ENCODE results near the gene NDUFAF8. TPM values are rescaled to one million over a fixed set of nuclear protein-coding genes. Genes with fewer than 3 reads are reported as not detected.

The NDUFAF8 gene
- total and polyA plus RNA-seq, 2 experiments from 2014 or later: 53.1 to 136 TPM

DNA sequence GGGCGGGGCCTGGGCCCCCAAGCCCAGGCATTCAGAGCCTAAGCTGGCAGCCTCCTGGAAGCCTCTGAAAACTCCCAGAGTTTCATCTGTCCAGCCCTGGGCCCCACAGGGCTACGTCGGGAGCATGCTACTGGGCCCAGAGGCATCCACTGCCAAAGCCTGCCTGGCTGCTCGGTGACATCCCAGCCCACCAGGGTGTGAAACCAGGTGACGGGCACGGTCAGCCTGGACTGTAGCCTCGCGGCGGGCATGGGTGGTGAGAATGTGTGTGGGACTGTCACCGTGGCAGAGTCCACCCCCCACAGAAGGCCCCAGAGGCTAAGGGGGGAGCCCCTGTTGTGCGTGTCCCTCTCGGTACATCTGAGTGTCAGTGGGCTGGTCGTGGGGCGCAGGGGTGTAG is 47.5 kb upstream of the NDUFAF8 start:
- Histone ChIP-seq H3K4me3 (no peak overlapping the region), H3K4me1 (ENCODE audit: insufficient read depth) (no peaks in the 10 kb centered on the region), H3K36me3 (ENCODE audit: low read depth) (no peaks in the 10 kb centered on the region), H3K27ac (no peak overlapping the region), H4K20me1 (ENCODE audit: insufficient read depth) (no peaks in the 10 kb centered on the region), H2AFZ (no peak overlapping the region), H3K4me2 (ENCODE audit: unreplicated experiment) (no peak overlapping the region), H3K9ac (no peak overlapping the region), H3K9me2 (ENCODE audit: insufficient read depth) (no peaks in the 10 kb centered on the region), H3K27me3 (replicated peaks; ENCODE audit: insufficient read depth) (no peaks in the 10 kb centered on the region), H3F3A (ENCODE audit: insufficient read depth) (no peaks in the 10 kb centered on the region), H3K79me2 (ENCODE audit: insufficient read depth) (no peaks in the 10 kb centered on the region), H3K9me3 (ENCODE audit: low read depth) (no peaks in the 10 kb centered on the region)
- WGBS, 2 experiments (ENCODE audit: low coverage in 1 of 2, low lambda C conversion rate in 2 of 2, missing lambda C conversion rate in 2 of 2): 91 to 94% methylated on average over 9 to 14 of the region's 14 CpGs
- in situ Hi-C loops (cut with MboI): no loop called here
- TF ChIP-seq EZH2phosphoT487 (IDR thresholded peaks at IDR 0.05; ENCODE audit: insufficient read depth, low read depth) (no peak), EZH2 (IDR thresholded peaks at IDR 0.05; ENCODE audit: insufficient read depth, poor library complexity, severe bottlenecking) (no peak)
- no peak for DNase-seq

- 86 to 87% methylated on average over 25 to 34 of the region's 34 CpGs for WGBS, 2 experiments (ENCODE audit: low coverage in 1 of 2, low lambda C conversion rate in 2 of 2, missing lambda C conversion rate in 2 of 2)
- no peaks in the 10 kb centered on the region for H3F3A ChIP-seq (ENCODE audit: insufficient read depth)
- no peaks in the 10 kb centered on the region for H3K36me3 ChIP-seq (ENCODE audit: low read depth)
- no peak overlapping the region for H2AFZ ChIP-seq
- no peak overlapping the region for H3K4me3 ChIP-seq
- H4K20me1 ChIP-seq (ENCODE audit: insufficient read depth): no peaks in the 10 kb centered on the region
- H3K79me2 ChIP-seq (ENCODE audit: insufficient read depth): no peaks in the 10 kb centered on the region
- H3K9me3 ChIP-seq (ENCODE audit: low read depth): no peaks in the 10 kb centered on the region
- H3K9me2 ChIP-seq (ENCODE audit: insufficient read depth): no peaks in the 10 kb centered on the region
- DNase-seq: no peak
- no peak overlapping the region for H3K9ac ChIP-seq
- H3K4me1 ChIP-seq (ENCODE audit: insufficient read depth): no peaks in the 10 kb centered on the region
- no peaks in the 10 kb centered on the region for H3K27me3 ChIP-seq (replicated peaks; ENCODE audit: insufficient read depth)
- no peak for TF ChIP-seq EZH2phosphoT487 (IDR thresholded peaks at IDR 0.05; ENCODE audit: insufficient read depth, low read depth)
- no peak for TF ChIP-seq EZH2 (IDR thresholded peaks at IDR 0.05; ENCODE audit: insufficient read depth, poor library complexity, severe bottlenecking)
- in situ Hi-C loops (cut with MboI): no loop called here
- no peak overlapping the region for H3K4me2 ChIP-seq (ENCODE audit: unreplicated experiment)
- no peak overlapping the region for H3K27ac ChIP-seq
Measured at GRCh38 chr17:81192386-81193050, 46.6 kb upstream of the NDUFAF8 start.

- no peak overlapping the region for H3K4me3 ChIP-seq
- in situ Hi-C loops (cut with MboI): no loop called here
- H3K27me3 ChIP-seq (replicated peaks; ENCODE audit: insufficient read depth): no peaks in the 10 kb centered on the region
- 84 to 88% methylated on average over 17 of the region's 17 CpGs for WGBS, 2 experiments (ENCODE audit: low coverage in 1 of 2, low lambda C conversion rate in 2 of 2, missing lambda C conversion rate in 2 of 2)
- no peak overlapping the region for H2AFZ ChIP-seq
- no peak overlapping the region for H3K27ac ChIP-seq
- H3K9ac ChIP-seq: no peak overlapping the region
- H3K9me2 ChIP-seq (ENCODE audit: insufficient read depth): no peaks in the 10 kb centered on the region
- no peak for DNase-seq
- no peaks in the 10 kb centered on the region for H3K4me1 ChIP-seq (ENCODE audit: insufficient read depth)
- no peaks in the 10 kb centered on the region for H3K79me2 ChIP-seq (ENCODE audit: insufficient read depth)
- H3K9me3 ChIP-seq (ENCODE audit: low read depth): no peaks in the 10 kb centered on the region
- H3K4me2 ChIP-seq (ENCODE audit: unreplicated experiment): no peak overlapping the region
- no peaks in the 10 kb centered on the region for H3K36me3 ChIP-seq (ENCODE audit: low read depth)
- TF ChIP-seq EZH2phosphoT487 (IDR thresholded peaks at IDR 0.05; ENCODE audit: insufficient read depth, low read depth): no peak
- no peak for TF ChIP-seq EZH2 (IDR thresholded peaks at IDR 0.05; ENCODE audit: insufficient read depth, poor library complexity, severe bottlenecking)
- no peaks in the 10 kb centered on the region for H3F3A ChIP-seq (ENCODE audit: insufficient read depth)
- H4K20me1 ChIP-seq (ENCODE audit: insufficient read depth): no peaks in the 10 kb centered on the region
Measured at GRCh38 chr17:81193051-81193410, 46.1 kb upstream of the NDUFAF8 start.

DNA sequence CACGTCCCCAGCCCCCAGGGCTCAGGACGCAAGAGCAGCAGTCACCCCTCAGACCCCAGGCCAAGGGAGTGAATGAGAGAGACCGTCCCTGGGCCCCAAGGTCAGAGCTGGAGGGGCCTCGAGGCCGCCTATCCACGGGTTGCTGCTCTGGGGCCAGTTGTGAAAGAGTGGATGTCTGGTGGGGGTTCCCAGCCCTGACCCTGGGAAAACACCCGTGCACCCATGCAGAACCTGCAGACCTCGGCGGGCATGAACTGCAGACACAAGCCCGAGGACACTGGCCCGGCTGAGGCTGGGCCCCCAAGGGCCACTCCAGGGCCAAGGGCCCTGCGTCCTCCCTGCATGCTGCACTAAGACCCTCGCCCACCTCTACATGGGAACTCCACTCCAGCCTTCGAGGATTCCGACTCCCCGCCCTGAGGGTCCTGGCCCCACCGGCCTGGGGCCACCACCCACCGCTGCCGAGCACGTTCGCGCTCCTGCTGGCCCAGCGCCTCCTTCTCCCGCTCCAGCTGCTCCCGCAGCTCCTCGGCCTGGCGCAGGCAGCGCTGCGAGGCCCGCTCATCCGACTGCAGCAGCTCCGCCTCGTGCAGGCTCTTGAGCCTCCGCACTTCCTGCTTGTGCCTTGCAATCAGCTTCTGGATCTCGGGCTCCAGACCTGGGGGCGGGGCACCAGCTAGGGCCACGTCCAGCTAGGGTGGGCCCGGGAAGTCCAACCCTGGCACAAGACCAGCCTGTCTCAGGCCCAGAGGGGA is 45.5 kb upstream of the NDUFAF8 start:
- Histone ChIP-seq H3F3A (ENCODE audit: insufficient read depth) (no peaks in the 10 kb centered on the region), H3K27me3 (replicated peaks; ENCODE audit: insufficient read depth) (no peaks in the 10 kb centered on the region), H3K79me2 (ENCODE audit: insufficient read depth) (no peaks in the 10 kb centered on the region), H3K9me3 (ENCODE audit: low read depth) (no peaks in the 10 kb centered on the region), H3K4me3 (no peak overlapping the region), H3K9ac (no peak overlapping the region), H3K9me2 (ENCODE audit: insufficient read depth) (no peaks in the 10 kb centered on the region), H3K27ac (no peak overlapping the region), H4K20me1 (ENCODE audit: insufficient read depth) (no peaks in the 10 kb centered on the region), H3K4me2 (ENCODE audit: unreplicated experiment) (no peak overlapping the region), H3K36me3 (ENCODE audit: low read depth) (no peaks in the 10 kb centered on the region), H2AFZ (no peak overlapping the region), H3K4me1 (ENCODE audit: insufficient read depth) (no peaks in the 10 kb centered on the region)
- no peak for DNase-seq
- in situ Hi-C loops (cut with MboI): no loop called here
- WGBS, 2 experiments (ENCODE audit: low coverage in 1 of 2, low lambda C conversion rate in 2 of 2, missing lambda C conversion rate in 2 of 2): 89 to 90% methylated on average over 31 to 38 of the region's 38 CpGs
- TF ChIP-seq EZH2phosphoT487 (IDR thresholded peaks at IDR 0.05; ENCODE audit: insufficient read depth, low read depth) (no peak), EZH2 (IDR thresholded peaks at IDR 0.05; ENCODE audit: insufficient read depth, poor library complexity, severe bottlenecking) (no peak)
